HG03469 (cell line): Measurements from ENCODE around the gene CDK1.

Experiments
- ATAC-seq: cut with Tn5 transposase; IDR thresholded peaks from one replicate; pipeline ENCODE4 v1.9.1; 2021; ENCODE audit warnings: mild to moderate bottlenecking, moderate library complexity, moderate number of reproducible peaks; ENCODE audit not compliant: unreplicated experiment

Gene CDK1

GRCh38 chr10:60777696-60778213, 523 bp upstream of the CDK1 start:
- ATAC-seq = peak; percentile 1

- no peak for ATAC-seq
Measured at GRCh38 chr10:60778971-60779796, 906 bp downstream of the CDK1 start.

GRCh38 chr10:60781661-60782060, 3.4 kb downstream of the CDK1 start:
- ATAC-seq = no peak

GRCh38 chr10:60784641-60785040, 6.4 kb downstream of the CDK1 start:
- no peak for ATAC-seq

- ATAC-seq = no peak
Measured at GRCh38 chr10:60788544-60788943, 10.3 kb downstream of the CDK1 start.

- no peak for ATAC-seq
Measured at GRCh38 chr10:60789340-60789739, 11.1 kb downstream of the CDK1 start.

- ATAC-seq = no peak
Measured at GRCh38 chr10:60794953-60795352, 16.7 kb downstream of the CDK1 start.

- no peak for ATAC-seq
Measured at GRCh38 chr10:60795465-60796202, 17.4 kb downstream of the CDK1 start.

- ATAC-seq = no peak
Measured at GRCh38 chr10:60796481-60796880, 18.2 kb downstream of the CDK1 start.

- no peak for ATAC-seq
Measured at GRCh38 chr10:60797200-60797599, 18.9 kb downstream of the CDK1 start.

GRCh38 chr10:60798031-60798430, 19.8 kb downstream of the CDK1 start:
- ATAC-seq = no peak

GRCh38 chr10:60798870-60799269, 20.6 kb downstream of the CDK1 start:
- ATAC-seq = no peak

GRCh38 chr10:60799971-60800650, 21.8 kb downstream of the CDK1 start:
- no peak for ATAC-seq

GRCh38 chr10:60800918-60801317, 22.6 kb downstream of the CDK1 start:
- ATAC-seq = no peak

GRCh38 chr10:60801522-60801921, 23.2 kb downstream of the CDK1 start:
- no peak for ATAC-seq

- no peak for ATAC-seq
Measured at GRCh38 chr10:60803433-60803832, 25.2 kb downstream of the CDK1 start.

GRCh38 chr10:60803865-60804264, 25.6 kb downstream of the CDK1 start:
- no peak for ATAC-seq

GRCh38 chr10:60806921-60807320, 28.6 kb downstream of the CDK1 start:
- ATAC-seq = no peak

GRCh38 chr10:60807499-60807898, 29.2 kb downstream of the CDK1 start:
- no peak for ATAC-seq

- ATAC-seq = no peak
Measured at GRCh38 chr10:60808036-60808435, 29.8 kb downstream of the CDK1 start.

- no peak for ATAC-seq
Measured at GRCh38 chr10:60809157-60809556, 30.9 kb downstream of the CDK1 start.
